Aorta (tissue), 5 donors: ENCODE measurements around the gene PTGES2. TPM values are rescaled to one million over a fixed set of nuclear protein-coding genes. Genes with fewer than 3 reads are reported as not detected.

ENCODE experiments used
- ATAC-seq: fragments of 200-7000 bp; cut with Tn5 transposase; one replicate; pipeline ENCODE4 v1.9.1; 2022; ENCODE audit warnings: moderate library complexity; ENCODE audit not compliant: low FRiP score
- DNase-seq, 2 donors: peaks; one replicate each; pipeline ENCODE4 v3.0.0-alpha.2; 2020
- H3K27ac ChIP-seq, 2 donors: one replicate each; pipeline ENCODE4 v1.5.1; 2013; ENCODE audit warnings: low read length in 2 of 2, mild to moderate bottlenecking in 2 of 2, moderate library complexity in 2 of 2, control low read depth in 1 of 2, inconsistent platforms in 1 of 2, low read depth in 1 of 2
- H3K27me3 ChIP-seq, 2 donors: one replicate each; pipeline ENCODE4 v1.6.1; 2013; ENCODE audit warnings: control low read depth in 1 of 2, low read length in 1 of 2, mild to moderate bottlenecking in 1 of 2, moderate library complexity in 1 of 2; ENCODE audit not compliant: insufficient read depth in 2 of 2, control insufficient read depth in 1 of 2
- H3K36me3 ChIP-seq, 2 donors: one replicate each; pipeline ENCODE4 v1.6.1; 2013; ENCODE audit warnings: control low read depth in 1 of 2, low read length in 1 of 2, mild to moderate bottlenecking in 1 of 2; ENCODE audit not compliant: insufficient read depth in 2 of 2, control insufficient read depth in 1 of 2
- H3K4me1 ChIP-seq, 2 donors: one replicate each; pipeline ENCODE4 v1.6.1; 2013; ENCODE audit warnings: low read length in 2 of 2, control low read depth in 1 of 2, mild to moderate bottlenecking in 1 of 2, moderate library complexity in 1 of 2; ENCODE audit not compliant: insufficient read depth in 2 of 2, control insufficient read depth in 1 of 2
- H3K4me3 ChIP-seq, 2 donors: one replicate each; pipeline ENCODE4 v1.5.1; 2013; ENCODE audit warnings: low read length in 2 of 2, control low read depth in 1 of 2, mild to moderate bottlenecking in 1 of 2
- H3K9me3 ChIP-seq: one replicate; pipeline ENCODE4 v1.6.1; 2013; ENCODE audit warnings: mild to moderate bottlenecking, low read length; ENCODE audit not compliant: control insufficient read depth
- WGBS, 2 donors: extraction: QIAGEN DNeasy Blood & Tissue Kit; methylation state at CpG; one replicate each; pipeline ENCODE4 v1.1.7; 2013; 5-methylcytosine and 5-hydroxymethylcytosine counted together
- intact Hi-C, 2 donors: fragments of 100-400 bp; cut with DNase I; formaldehyde crosslinking; loops; one replicate each; pipeline versions ENCODE4 v1.14.2 to v1.15.0; 2022
- polyA plus RNA-seq, 2 donors: library from polyadenylated mRNA; stranded (reverse); fragments of 200-250 nt; gene quantifications; one replicate each; pipeline ENCODE4 v1.2.3, GENCODE V29; 2013
- total RNA-seq, 2 donors: library from RNA; stranded (reverse); fragmentation: NEBNext Ultra II Directional; extraction: Animal tissue kit (Norgen Biotek cat#: 25700); gene quantifications; one replicate each; pipeline ENCODE4 v1.2.1, GENCODE V29; 2021
- donor health status: healthy with polysubstance abuse.
- donor health status: Bipolar disorder and iron deficiency.
- donor health status: DM: no; HTN: no; CAD: no.
- donor health status: DM: no; HTN: no; CAD: no.
- donor health status: DM: yes; HTN: yes; CAD: no.

Gene PTGES2
- total and polyA plus RNA-seq, 4 donors, result 29.9 to 56.2 (median 37.8) TPM

- DNase-seq (peak; percentile 40 to 76), ATAC-seq (no peak)
- Histone ChIP-seq H3K27me3 (no peaks in the 10 kb centered on the region), H3K9me3 (no peaks in the 10 kb centered on the region), H3K36me3 (peaks cover 0 to 1% of the 10 kb centered on the region in 2 donors), H3K4me1 (no peaks in the 10 kb centered on the region), H3K4me3 (no peak overlapping the region), H3K27ac (no peak overlapping the region)
- 93 to 94% methylated on average over 24 of the region's 24 CpGs for WGBS, 2 donors
- intact Hi-C loops, result no loop called here
Measured at GRCh38 chr9:128122809-128123175, 4.7 kb downstream of the PTGES2 start.

DNA sequence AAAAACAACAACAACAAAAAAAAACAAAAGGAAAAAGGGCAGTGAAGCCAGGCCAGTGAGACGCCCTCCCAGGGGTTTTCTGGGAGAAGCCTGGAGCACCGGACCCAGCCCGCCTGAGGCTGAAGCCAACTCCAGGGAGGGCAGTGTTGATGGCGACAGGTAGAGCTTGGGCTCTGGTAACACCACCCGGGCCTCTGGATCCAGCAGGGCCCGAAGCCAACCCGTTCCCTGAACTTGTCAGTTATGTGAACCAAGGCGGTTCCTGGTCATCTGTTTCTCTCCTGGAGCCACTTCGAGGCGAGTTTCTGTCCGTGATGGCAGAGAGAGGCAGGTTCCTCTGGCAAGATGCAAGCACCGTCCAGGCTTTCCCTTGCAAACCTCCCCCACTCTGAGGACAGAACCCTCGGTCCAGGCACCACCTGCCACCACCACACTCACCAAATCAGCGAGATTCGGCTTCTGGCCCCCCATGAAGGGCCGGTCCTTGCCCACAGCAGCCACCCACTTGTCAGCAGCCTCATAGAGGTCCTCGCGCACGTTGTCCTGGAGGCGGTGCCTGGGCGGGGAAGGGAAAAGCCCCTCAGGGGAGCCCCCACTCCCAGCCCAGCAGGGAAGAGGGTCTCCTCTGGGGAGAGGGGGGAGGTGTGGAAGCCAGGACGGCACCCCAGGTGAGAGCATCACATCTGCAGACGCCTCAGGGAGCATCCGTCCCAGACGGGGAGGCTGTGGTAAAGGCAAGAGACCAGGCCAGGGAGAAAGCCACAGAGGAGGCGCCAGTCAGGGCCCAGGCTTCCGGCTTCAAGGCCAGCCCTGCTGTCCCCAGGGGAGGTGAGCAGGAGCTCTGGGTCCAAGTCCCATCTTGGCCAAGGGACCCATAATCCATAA is 5.4 kb downstream of the PTGES2 start:
- Histone ChIP-seq H3K36me3 (peaks cover 0 to 1% of the 10 kb centered on the region in 2 donors), H3K9me3 (no peaks in the 10 kb centered on the region), H3K27me3 (no peaks in the 10 kb centered on the region), H3K27ac (no peak overlapping the region), H3K4me1 (no peaks in the 10 kb centered on the region), H3K4me3 (no peak overlapping the region)
- intact Hi-C loops, result no loop called here
- ATAC-seq, result no peak
- WGBS, 2 donors, result 84 to 87% methylated on average over 27 of the region's 27 CpGs
- peak; percentile 37 to 69 for DNase-seq

DNA sequence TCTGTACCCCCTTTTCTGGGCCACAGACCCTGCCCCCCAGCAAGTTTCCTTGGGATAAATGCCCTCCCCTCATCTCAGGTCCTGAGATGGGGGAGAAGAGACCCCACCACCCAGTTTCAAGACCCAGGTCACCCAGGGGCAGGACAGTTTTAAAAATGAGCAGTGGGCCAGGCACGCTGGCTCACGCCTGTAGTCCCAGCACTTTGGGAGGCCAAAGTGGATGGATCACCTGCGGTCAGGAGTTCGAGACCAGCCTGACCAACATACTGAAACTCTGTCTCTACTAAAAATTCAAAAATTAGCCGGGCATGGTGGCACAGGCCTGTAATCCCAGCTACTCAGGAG is 6.1 kb downstream of the PTGES2 start:
- H3K9me3 ChIP-seq, result no peaks in the 10 kb centered on the region
- DNase-seq (no peak), ATAC-seq (no peak)
- intact Hi-C loops, result no loop called here
- 89 to 91% methylated on average over 5 of the region's 5 CpGs for WGBS, 2 donors
- H3K36me3 ChIP-seq, result peaks cover 0 to 1% of the 10 kb centered on the region in 2 donors
- no peak overlapping the region for H3K4me3 ChIP-seq
- H3K27ac ChIP-seq, result no peak overlapping the region
- no peaks in the 10 kb centered on the region for H3K4me1 ChIP-seq
- no peaks in the 10 kb centered on the region for H3K27me3 ChIP-seq

DNA sequence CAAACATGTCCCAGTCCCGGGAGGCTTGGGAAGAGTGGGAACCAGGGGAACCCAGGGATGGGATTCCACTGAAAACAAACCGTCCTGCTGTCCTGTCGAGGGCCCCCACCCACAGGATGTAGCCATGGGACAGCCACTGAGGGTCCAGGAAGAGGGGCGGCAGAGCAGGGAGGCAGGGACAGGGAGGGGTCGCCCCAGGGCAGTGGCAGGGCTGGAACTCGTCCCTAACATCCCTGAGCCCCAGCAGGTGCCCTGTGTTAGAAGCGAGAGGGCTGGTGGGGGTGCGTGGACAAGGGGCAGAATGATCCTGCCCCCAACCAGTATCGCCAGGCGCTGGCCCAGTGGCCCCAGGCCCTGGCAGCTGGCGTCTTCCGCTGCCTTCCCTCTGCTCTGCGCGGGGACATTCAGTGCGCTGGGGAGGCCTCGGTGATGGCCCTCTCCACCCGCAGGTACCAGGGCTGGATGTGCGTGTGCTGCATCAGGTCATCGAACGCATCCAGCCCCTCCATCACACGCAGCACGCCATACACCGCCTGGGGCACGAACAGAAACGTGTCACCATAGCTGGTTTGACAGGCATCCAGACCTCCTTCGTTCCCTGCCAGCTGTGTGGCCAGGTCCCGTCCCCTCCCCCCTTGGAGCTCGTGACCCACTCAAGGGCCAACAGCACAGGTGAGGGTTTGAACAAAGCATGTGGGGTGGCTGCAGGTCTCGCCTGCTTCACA is 6.6 kb downstream of the PTGES2 start:
- Histone ChIP-seq H3K36me3 (peaks cover 0 to 1% of the 10 kb centered on the region in 2 donors), H3K27me3 (no peaks in the 10 kb centered on the region), H3K4me1 (no peaks in the 10 kb centered on the region), H3K9me3 (no peaks in the 10 kb centered on the region), H3K27ac (no peak overlapping the region), H3K4me3 (no peak overlapping the region)
- ATAC-seq (no peak), DNase-seq (peak; percentile 33 to 41)
- intact Hi-C loops, result no loop called here
- WGBS, 2 donors, result 81 to 82% methylated on average over 28 to 29 of the region's 29 CpGs

GRCh38 chr9:128120061-128120740 is 7.3 kb downstream of the PTGES2 start:
- intact Hi-C loops, result no loop called here
- H3K27ac ChIP-seq, result no peak overlapping the region
- no peaks in the 10 kb centered on the region for H3K4me1 ChIP-seq
- peaks cover 0 to 1% of the 10 kb centered on the region in 2 donors for H3K36me3 ChIP-seq
- H3K4me3 ChIP-seq, result no peak overlapping the region
- no peaks in the 10 kb centered on the region for H3K27me3 ChIP-seq
- 84 to 87% methylated on average over 20 of the region's 20 CpGs for WGBS, 2 donors
- no peaks in the 10 kb centered on the region for H3K9me3 ChIP-seq
- DNase-seq (peak; percentile 39 to 63), ATAC-seq (no peak)

- intact Hi-C loops, result loop anchor here (5.0 kb wide), 1 partner anchor 177 kb away; no protein-coding TSS in a partner anchor
- peaks cover 0 to 1% of the 10 kb centered on the region in 2 donors for H3K36me3 ChIP-seq
- H3K27ac ChIP-seq, result no peak overlapping the region
- H3K4me1 ChIP-seq, result no peaks in the 10 kb centered on the region
- 72 to 73% methylated on average over 15 of the region's 15 CpGs for WGBS, 2 donors
- DNase-seq (peak; percentile 44 to 56), ATAC-seq (no peak)
- H3K9me3 ChIP-seq, result no peaks in the 10 kb centered on the region
- H3K27me3 ChIP-seq, result no peaks in the 10 kb centered on the region
- H3K4me3 ChIP-seq, result no peak overlapping the region
Measured at GRCh38 chr9:128118971-128119665, 8.4 kb downstream of the PTGES2 start.

DNA sequence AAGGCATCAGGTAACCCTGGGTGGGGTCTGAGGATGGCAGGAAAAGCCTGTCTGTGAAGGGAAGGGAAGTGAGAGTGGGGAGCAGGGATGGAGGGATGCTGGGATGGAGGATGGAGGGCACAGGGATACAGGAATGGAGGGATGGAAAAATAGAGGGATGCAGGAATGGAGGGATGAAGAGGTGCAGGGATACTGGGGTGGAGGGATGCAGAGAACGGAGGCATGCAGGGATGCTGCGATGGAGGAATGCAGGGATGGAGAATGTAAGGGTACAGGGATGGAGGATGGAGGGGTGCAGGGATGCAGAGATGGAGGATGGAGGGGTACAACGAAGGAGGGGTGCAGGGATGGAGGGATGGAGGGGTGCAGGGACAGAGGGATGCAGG is 9.1 kb downstream of the PTGES2 start:
- intact Hi-C loops, result loop anchor here (5.0 kb wide), 1 partner anchor 176 kb away; no protein-coding TSS in a partner anchor
- Histone ChIP-seq H3K4me3 (no peak overlapping the region), H3K27me3 (no peaks in the 10 kb centered on the region), H3K36me3 (peaks cover 0 to 1% of the 10 kb centered on the region in 2 donors), H3K9me3 (no peaks in the 10 kb centered on the region), H3K4me1 (no peaks in the 10 kb centered on the region), H3K27ac (no peak overlapping the region)
- ATAC-seq (no peak), DNase-seq (no peak)
- WGBS, 2 donors, result 36 to 45% methylated on average over 3 of the region's 3 CpGs
